Endothelial cell of umbilical vein (primary cell): ENCODE data around the gene ALOX15B. TPM values are rescaled to one million over a fixed set of nuclear protein-coding genes. Genes with fewer than 3 reads are reported as not detected.

ENCODE experiments used
- BruUV-seq: library from RNA; stranded (reverse); fragments of 400-500 nt; replicated peaks from 2 replicates; lab custom pipeline; 2021; lab: Mats Ljungman, UMichigan
- CTCF ChIA-PET: fragments of 300-600, 350-600 bp; sonication (Branson Sonifier 250); formaldehyde crosslinking; loops from one replicate; lab custom pipeline; 2021; ENCODE audit warnings: antibody characterized with exemption, inconsistent platforms; lab: Charles Lee
- POLR2A ChIA-PET: fragments of 300-600, 350-600 bp; sonication (Branson Sonifier 250); formaldehyde crosslinking; loops from one replicate; lab custom pipeline; 2021; ENCODE audit warnings: antibody characterized with exemption, inconsistent platforms; lab: Charles Lee
- DNase-seq: peaks from one replicate; pipeline ENCODE4 v3.0.0-alpha.2; 2011; ENCODE audit warnings: low read depth, low spot score
- FAIRE-seq: peaks from 2 replicates; lab custom pipeline; 2011; peaks lifted over from hg19 to GRCh38; lab: Jason Lieb, UNC
- H2AFZ ChIP-seq: 2 replicates; pipeline ENCODE4 v1.6.0; 2012; ENCODE audit warnings: low read depth, low read length, control low read depth, inconsistent platforms
- H3K27ac ChIP-seq: 2 replicates; pipeline ENCODE4 v1.5.1; 2011; ENCODE audit warnings: low read depth, mild to moderate bottlenecking, control low read depth, low read length, moderate library complexity; ENCODE audit not compliant: insufficient read depth
- H3K27me3 ChIP-seq, 2 experiments: 2 replicates each; pipeline versions ENCODE4 v1.6.0 to v1.6.1; 2011; ENCODE audit warnings: low read length in 2 of 2, mixed read lengths in 1 of 2; ENCODE audit not compliant: control insufficient read depth in 2 of 2, insufficient read depth in 2 of 2
- H3K36me3 ChIP-seq, 2 experiments: 2 replicates in 1 of 2; 3 replicates in 1 of 2; pipeline ENCODE4 v1.5.1; 2011; ENCODE audit warnings: low read length in 2 of 2, mild to moderate bottlenecking in 1 of 2, moderate library complexity in 1 of 2; ENCODE audit not compliant: control insufficient read depth in 2 of 2, insufficient read depth in 2 of 2; ENCODE audit errors: extremely low read depth in 1 of 2
- H3K4me1 ChIP-seq: 3 replicates; pipeline ENCODE4 v1.5.1; 2011; ENCODE audit warnings: mild to moderate bottlenecking, low read length; ENCODE audit not compliant: control insufficient read depth, insufficient read depth; ENCODE audit errors: extremely low read depth
- H3K4me2 ChIP-seq: 2 replicates; pipeline ENCODE4 v1.6.1; 2011; ENCODE audit warnings: low read length, control low read depth, mixed read lengths; ENCODE audit not compliant: insufficient read depth
- H3K4me3 ChIP-seq, 3 experiments: fragments of 200-600 bp in 1 of 3; sonication (generic), shearing (Covaris generic) in 1 of 3; replicated peaks in 1 of 3; 2 replicates each; pipeline ENCODE4 v1.5.1; 2011 to 2016; ENCODE audit warnings: control low read depth in 3 of 3, low read length in 3 of 3, mild to moderate bottlenecking in 2 of 3, inconsistent platforms in 1 of 3, low read depth in 1 of 3, moderate library complexity in 1 of 3; ENCODE audit not compliant: insufficient read depth in 1 of 3
- H3K79me2 ChIP-seq: 2 replicates; pipeline ENCODE4 v1.6.0; 2012; ENCODE audit warnings: low read length, inconsistent platforms; ENCODE audit not compliant: control insufficient read depth, insufficient read depth
- H3K9ac ChIP-seq: replicated peaks from 2 replicates; pipeline ENCODE3; 2011; ENCODE audit warnings: low read length, control low read depth; ENCODE audit not compliant: insufficient read depth; ENCODE audit errors: extremely low read depth
- H3K9me1 ChIP-seq: replicated peaks from 3 replicates; pipeline ENCODE4 v1.6.0; 2011; ENCODE audit warnings: mild to moderate bottlenecking, low read length; ENCODE audit not compliant: control insufficient read depth, insufficient read depth; ENCODE audit errors: extremely low read depth
- H3K9me3 ChIP-seq: replicated peaks from 2 replicates; pipeline ENCODE4 v1.5.1; 2012; ENCODE audit warnings: low read length, inconsistent platforms; ENCODE audit not compliant: control insufficient read depth, insufficient read depth
- H4K20me1 ChIP-seq: replicated peaks from 2 replicates; pipeline ENCODE3; 2011; ENCODE audit warnings: mild to moderate bottlenecking, low read length; ENCODE audit not compliant: control insufficient read depth, insufficient read depth; ENCODE audit errors: extremely low read depth
- FOS ChIP-seq: IDR thresholded peaks from 2 replicates; pipeline ENCODE4 v1.6.1; 2011; ENCODE audit warnings: mild to moderate bottlenecking, low read length, moderate library complexity, borderline replicate concordance; ENCODE audit not compliant: insufficient read depth
- JUN ChIP-seq: IDR thresholded peaks from 2 replicates; pipeline ENCODE4 v1.6.1; 2011; ENCODE audit warnings: borderline replicate concordance, low read depth; ENCODE audit not compliant: insufficient read length, insufficient read depth
- POLR2AphosphoS5 ChIP-seq: IDR thresholded peaks from 2 replicates; pipeline ENCODE4 v1.6.1; 2012; ENCODE audit warnings: low read depth, mild to moderate bottlenecking, control low read depth, low read length, moderate library complexity; ENCODE audit not compliant: insufficient read depth
- dilution Hi-C: fragments of 300-500 bp; cut with MboI; formaldehyde crosslinking; loops from one replicate; pipeline ENCODE4 v1.15.0; 2019; ENCODE audit warnings: low sequenced_read_pairs; ENCODE audit not compliant: extremely low pct_ligation_motif_present
- intact Hi-C: fragments of 100-400 bp; cut with micrococcal nuclease; formaldehyde crosslinking; loops from one replicate; pipeline ENCODE4 v1.10.0; 2022
- polyA plus RNA-seq, 4 experiments: library from polyadenylated mRNA; depleted of rRNA in 3 of 4; stranded (reverse) in 3 of 4; unstranded in 1 of 4; fragments of >200 nt; gene quantifications; 2 replicates each; pipeline versions ENCODE4 v1.2.1 to v1.2.3, GENCODE V29; 2011 to 2012; ENCODE audit warnings: missing spikeins in 1 of 4
- total RNA-seq: library from RNA; stranded (reverse); gene quantifications from 2 replicates; pipeline ENCODE4 v1.2.3, GENCODE V29; 2021
- TF ChIP-seq, protein P1 (sequence below), 2 donors: IDR thresholded peaks; 1 replicate in 1 of 2; 2 replicates in 1 of 2; pipeline ENCODE4 v1.5.1; 2011; ENCODE audit warnings: low read length in 2 of 2, mild to moderate bottlenecking in 2 of 2, moderate library complexity in 2 of 2, control low read depth in 1 of 2, inconsistent platforms in 1 of 2, low read depth in 1 of 2; ENCODE audit not compliant: insufficient read depth in 1 of 2; ENCODE audit errors: extremely low read depth in 1 of 2

The ALOX15B gene
- total and polyA plus RNA-seq, 2 donors (not counting 3 experiments of a cell fraction or from before 2014, with no cell fraction given): not detected

DNA sequence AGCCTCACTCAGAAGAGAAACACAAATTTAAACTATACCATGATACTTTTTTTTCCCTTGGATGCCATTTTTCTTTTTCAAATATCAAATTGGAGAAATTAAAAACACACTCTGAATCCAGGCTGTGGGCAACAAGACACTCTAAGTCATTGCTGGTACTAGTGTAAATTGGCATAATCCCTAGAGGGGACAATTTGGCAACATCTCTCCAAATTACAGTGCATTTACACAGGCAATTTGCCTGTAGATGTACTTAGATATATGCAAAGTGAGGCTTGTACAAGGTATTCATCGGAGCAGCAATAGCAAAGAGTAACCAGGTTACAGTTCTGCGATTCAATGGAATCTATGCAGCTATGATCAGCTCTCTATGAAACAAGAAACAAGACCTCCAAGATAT, 43.1 kb upstream of the ALOX15B start:
- intact Hi-C loops: no loop called here
- Histone ChIP-seq H3K4me3 (no peak overlapping the region), H3K4me2 (no peak overlapping the region), H3K9ac (no peak overlapping the region), H4K20me1 (no peaks in the 10 kb centered on the region), H3K9me3 (no peaks in the 10 kb centered on the region), H2AFZ (no peak overlapping the region), H3K27me3 (peaks cover 14 to 27% of the 10 kb centered on the region in 2 experiments), H3K27ac (no peak overlapping the region), H3K9me1 (no peaks in the 10 kb centered on the region), H3K79me2 (no peaks in the 10 kb centered on the region), H3K4me1 (no peaks in the 10 kb centered on the region), H3K36me3 (no peaks in the 10 kb centered on the region)
- TF ChIP-seq JUN (no peak), POLR2AphosphoS5 (no peak), FOS (no peak)
- DNase-seq (no peak), FAIRE-seq (no peak)
- ChIA-PET POLR2A (no interaction called here), CTCF (no interaction called here)
- dilution Hi-C loops: no loop called here
- no TSS peak for BruUV-seq

DNA sequence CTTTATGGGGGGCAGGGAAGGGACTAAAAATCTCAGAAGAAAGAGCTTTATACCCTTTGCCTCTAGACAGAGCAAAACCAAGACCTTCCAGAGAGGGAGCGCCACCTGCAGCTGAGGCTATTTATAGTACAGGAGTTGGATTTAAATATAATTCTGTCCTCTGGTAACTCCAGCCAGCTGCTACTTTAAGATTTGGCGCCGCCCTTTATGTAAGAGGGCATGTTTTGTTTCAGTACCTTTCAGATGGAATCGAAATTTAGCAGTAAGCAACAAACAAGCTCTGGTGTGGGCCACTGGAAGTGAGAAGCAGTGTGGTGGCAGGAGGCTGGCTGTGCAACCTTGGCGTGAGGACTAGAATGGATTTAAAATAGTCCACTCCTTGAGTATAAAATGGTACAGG, 41.7 kb upstream of the ALOX15B start:
- CTCF ChIA-PET: interaction anchor here (0.6 to 2.7 kb wide), 20 partner anchors 8 to 254 kb away, joined by 3 to 16 read pairs (median 4); partner anchors contain the start of genes CYB5D1, NAA38 and RNF227
- no peak overlapping the region for H3K9ac ChIP-seq
- H3K36me3 ChIP-seq: no peaks in the 10 kb centered on the region
- no peaks in the 10 kb centered on the region for H3K4me1 ChIP-seq
- H3K9me3 ChIP-seq: no peaks in the 10 kb centered on the region
- H3K4me3 ChIP-seq: no peak overlapping the region
- no peaks in the 10 kb centered on the region for H3K79me2 ChIP-seq
- DNase-seq: peak; percentile 36
- POLR2A ChIA-PET: no interaction called here
- no peaks in the 10 kb centered on the region for H3K9me1 ChIP-seq
- no peak for TF ChIP-seq FOS
- TF ChIP-seq, protein P1, sequence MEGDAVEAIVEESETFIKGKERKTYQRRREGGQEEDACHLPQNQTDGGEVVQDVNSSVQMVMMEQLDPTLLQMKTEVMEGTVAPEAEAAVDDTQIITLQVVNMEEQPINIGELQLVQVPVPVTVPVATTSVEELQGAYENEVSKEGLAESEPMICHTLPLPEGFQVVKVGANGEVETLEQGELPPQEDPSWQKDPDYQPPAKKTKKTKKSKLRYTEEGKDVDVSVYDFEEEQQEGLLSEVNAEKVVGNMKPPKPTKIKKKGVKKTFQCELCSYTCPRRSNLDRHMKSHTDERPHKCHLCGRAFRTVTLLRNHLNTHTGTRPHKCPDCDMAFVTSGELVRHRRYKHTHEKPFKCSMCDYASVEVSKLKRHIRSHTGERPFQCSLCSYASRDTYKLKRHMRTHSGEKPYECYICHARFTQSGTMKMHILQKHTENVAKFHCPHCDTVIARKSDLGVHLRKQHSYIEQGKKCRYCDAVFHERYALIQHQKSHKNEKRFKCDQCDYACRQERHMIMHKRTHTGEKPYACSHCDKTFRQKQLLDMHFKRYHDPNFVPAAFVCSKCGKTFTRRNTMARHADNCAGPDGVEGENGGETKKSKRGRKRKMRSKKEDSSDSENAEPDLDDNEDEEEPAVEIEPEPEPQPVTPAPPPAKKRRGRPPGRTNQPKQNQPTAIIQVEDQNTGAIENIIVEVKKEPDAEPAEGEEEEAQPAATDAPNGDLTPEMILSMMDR (IDR thresholded peaks at IDR 0.05; ENCODE audit: extremely low read depth in 1 of 2, insufficient read depth in 1 of 2, low read depth in 1 of 2, low read length in 2 of 2): peak; percentile 13 to 21
- H3K27ac ChIP-seq: no peak overlapping the region
- H3K27me3 ChIP-seq: peaks cover 26 to 39% of the 10 kb centered on the region in 2 experiments
- BruUV-seq: no TSS peak
- intact Hi-C loops (no loop called here), dilution Hi-C loops (no loop called here)
- no peaks in the 10 kb centered on the region for H4K20me1 ChIP-seq
- H3K4me2 ChIP-seq: no peak overlapping the region
- H2AFZ ChIP-seq: no peak overlapping the region
- FAIRE-seq: no peak
